HG03439 (cell line): ENCODE data around the gene PAK5.

Source experiments
- ATAC-seq: cut with Tn5 transposase; IDR thresholded peaks from one replicate; pipeline ENCODE4 v1.9.1; 2021; ENCODE audit warnings: mild to moderate bottlenecking, moderate library complexity; ENCODE audit not compliant: unreplicated experiment

PAK5 gene

DNA sequence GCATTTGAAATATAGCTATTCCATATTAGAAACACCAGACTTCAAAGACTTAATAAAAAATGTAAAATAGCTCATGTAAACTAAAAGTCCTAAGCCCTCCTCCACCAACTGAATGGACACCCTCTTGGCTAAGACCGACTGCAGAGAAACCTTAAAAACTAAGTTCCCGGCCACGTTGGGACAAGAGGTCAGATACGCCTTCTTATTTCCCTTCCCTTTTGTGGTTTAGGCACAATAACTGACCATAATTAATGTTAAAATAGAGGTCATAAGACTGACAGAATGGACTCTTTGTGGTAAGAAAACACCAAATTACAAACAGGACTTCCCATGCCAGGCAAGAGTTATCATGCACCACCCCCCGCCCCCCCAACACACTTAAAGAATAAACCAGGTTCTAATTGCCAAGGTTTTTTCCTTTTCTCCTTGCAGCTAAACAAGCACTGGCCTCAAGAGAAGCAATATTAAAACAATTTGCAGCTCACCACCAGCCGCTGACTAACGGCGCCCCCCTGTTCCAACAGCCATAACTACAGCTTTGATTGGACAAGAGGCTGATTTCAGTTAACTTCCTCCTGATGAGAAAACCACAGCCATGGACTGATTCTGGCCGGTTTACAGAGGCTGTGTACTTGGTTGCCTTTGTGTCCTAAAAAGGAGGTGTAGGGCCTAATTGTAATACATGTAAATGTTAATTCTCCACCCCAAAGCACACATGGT, 335.2 kb downstream of the PAK5 start:
- no peak for ATAC-seq

GRCh38 chr20:9501473-9501872, 337.4 kb downstream of the PAK5 start:
- no peak for ATAC-seq

GRCh38 chr20:9500121-9500520, 338.8 kb downstream of the PAK5 start:
- ATAC-seq = no peak

DNA sequence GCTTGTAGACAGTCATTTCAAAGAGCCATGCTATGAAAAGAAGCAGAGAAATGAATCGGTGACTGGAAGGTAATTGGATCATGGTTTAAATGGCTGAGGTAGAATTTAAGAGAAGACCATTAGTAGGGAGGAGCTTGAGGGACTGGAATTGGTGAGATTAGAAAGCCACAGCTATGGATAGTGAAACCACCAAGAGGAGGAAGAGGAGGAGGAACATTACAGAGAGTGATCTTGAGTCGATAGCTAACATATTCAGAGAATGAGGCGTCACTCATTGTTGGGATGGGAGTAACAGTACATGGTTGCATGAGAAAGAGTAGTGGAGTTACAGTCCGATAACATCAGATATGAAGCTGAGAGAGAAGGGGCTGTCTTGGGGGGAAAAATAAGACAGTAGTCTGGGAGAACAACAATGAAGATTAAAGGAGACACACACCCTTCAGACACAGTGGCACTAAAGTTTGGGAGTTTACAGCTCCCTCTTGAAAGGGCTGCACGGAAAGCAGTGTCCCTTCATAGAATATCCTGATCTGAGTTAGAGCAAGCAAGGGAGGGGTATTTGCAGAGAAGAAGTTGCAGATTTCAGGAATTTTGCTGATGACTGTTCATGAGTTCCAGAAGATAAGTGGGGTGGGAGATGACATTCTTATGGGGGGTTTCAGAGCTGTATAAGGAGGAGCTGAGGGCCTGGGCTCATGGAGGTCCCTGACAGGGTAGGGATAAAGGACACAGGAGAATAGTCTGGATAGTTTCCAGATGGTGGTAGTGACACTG, 339.6 kb downstream of the PAK5 start:
- no peak for ATAC-seq

GRCh38 chr20:9498322-9498721, 340.6 kb downstream of the PAK5 start:
- no peak for ATAC-seq

- no peak for ATAC-seq
Measured at GRCh38 chr20:9496155-9496554, 342.7 kb downstream of the PAK5 start.

DNA sequence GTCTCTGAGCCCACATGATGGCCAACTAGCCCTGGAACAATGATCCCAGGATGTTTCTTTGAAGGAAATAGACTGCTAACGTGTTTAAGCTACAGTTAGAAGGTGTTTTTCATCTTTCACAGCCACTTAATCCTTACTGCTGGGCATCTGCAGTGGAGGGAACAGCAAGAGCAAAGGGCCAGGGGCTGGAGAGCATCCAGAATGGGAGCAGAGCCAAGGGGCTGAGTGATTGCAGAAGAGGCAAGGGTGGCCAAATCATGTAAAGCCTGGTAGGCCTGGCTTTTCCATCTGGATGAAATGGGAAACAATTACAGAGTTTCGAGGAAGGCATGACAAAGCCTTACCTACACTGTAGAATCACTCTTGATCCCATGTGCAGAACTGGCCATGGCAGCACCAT, 343.2 kb downstream of the PAK5 start:
- ATAC-seq = no peak

GRCh38 chr20:9493803-9494202, 345.1 kb downstream of the PAK5 start:
- ATAC-seq = no peak

DNA sequence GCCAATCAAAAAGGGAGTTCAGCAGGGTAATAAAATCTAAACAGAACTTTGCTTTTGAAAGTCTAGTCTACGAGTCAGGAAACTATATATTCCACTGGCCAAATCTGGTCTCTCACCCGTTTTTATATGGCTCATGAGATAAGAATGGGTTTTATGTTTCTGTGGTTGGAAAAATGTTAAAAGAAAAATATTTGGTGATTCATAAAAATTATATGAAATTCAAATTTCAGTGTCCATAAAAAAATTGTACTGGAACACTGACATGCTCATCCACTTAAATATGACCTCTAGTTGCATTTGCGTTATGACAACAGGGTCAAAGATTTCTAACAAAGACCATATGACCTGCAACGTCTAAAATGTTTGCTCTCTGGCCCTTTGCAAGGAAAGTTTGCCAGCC, 346.8 kb downstream of the PAK5 start:
- ATAC-seq = no peak

- ATAC-seq = no peak
Measured at GRCh38 chr20:9491324-9491723, 347.6 kb downstream of the PAK5 start.

DNA sequence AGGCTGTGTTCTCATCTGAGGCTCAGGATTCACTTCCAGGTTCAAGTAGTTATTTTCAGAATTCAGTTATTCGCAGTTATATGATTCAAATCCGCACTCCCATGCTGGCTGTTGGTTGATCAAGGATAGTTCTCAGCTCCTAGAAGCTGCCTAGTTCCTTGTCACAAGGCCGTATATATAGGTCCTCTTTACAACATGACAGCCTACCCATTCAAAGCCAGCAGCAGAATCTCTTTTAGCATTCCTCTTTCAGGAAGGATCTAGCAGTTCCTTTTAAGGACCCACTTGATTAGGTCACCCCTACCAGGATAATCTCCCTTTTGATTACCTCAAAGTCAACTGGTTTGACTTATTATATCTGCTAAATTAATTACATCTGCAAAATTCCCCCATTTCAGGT, 348.2 kb downstream of the PAK5 start:
- ATAC-seq = no peak

- no peak for ATAC-seq
Measured at GRCh38 chr20:9490161-9490560, 348.7 kb downstream of the PAK5 start.

GRCh38 chr20:9488063-9488462, 350.8 kb downstream of the PAK5 start:
- ATAC-seq = no peak
